ENCODE data around the gene PADI2.

DNA sequence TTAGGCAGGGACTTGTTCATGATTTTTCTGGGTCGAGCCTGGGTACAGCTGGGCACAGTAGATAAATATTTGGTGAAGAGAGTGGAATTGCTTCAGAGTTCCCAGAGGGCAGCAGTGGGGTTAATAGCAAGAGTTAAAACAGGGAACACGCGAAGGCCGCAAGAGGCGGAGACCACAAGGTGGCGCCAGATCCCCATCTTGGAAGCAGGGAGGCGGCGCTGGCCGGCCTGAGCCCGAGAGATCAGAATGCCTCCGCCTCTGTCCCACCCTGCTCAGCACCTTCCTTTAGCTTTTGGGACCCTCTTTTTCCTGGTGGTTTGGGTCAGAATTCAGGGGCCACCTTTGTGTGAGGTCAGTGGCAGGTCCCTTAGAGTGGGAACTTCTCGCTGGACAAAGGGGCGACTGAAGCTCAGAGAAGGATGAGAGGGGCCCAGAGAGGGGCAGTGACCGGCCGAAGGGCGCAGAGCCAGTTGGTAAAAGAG lies 6.5 kb upstream of the PADI2 start:
- TF ChIP-seq, protein P1, sequence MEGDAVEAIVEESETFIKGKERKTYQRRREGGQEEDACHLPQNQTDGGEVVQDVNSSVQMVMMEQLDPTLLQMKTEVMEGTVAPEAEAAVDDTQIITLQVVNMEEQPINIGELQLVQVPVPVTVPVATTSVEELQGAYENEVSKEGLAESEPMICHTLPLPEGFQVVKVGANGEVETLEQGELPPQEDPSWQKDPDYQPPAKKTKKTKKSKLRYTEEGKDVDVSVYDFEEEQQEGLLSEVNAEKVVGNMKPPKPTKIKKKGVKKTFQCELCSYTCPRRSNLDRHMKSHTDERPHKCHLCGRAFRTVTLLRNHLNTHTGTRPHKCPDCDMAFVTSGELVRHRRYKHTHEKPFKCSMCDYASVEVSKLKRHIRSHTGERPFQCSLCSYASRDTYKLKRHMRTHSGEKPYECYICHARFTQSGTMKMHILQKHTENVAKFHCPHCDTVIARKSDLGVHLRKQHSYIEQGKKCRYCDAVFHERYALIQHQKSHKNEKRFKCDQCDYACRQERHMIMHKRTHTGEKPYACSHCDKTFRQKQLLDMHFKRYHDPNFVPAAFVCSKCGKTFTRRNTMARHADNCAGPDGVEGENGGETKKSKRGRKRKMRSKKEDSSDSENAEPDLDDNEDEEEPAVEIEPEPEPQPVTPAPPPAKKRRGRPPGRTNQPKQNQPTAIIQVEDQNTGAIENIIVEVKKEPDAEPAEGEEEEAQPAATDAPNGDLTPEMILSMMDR (IDR thresholded peaks at IDR 0.05): peak; percentile 92 to 95 (median 93)
- TF ChIP-seq POLR2A (IDR thresholded peaks at IDR 0.05): no peak
- TF ChIP-seq EP300 (IDR thresholded peaks at IDR 0.05): peak in 1 of 2 donors; percentile 22

Measured in tibial nerve (tissue), 4 donors.